HG03280 (cell line): ENCODE data around the gene EHBP1L1.
A peak's percentile ranks its signal among the peaks of the same experiment; 100 is the strongest.
"Not testable (repeated sequence)": the region's sequence is repeated elsewhere in the genome, so short reads cannot be mapped to it uniquely, and the experiment has no call there.

ENCODE experiments used
- ATAC-seq: cut with Tn5 transposase; IDR thresholded peaks from one replicate; pipeline ENCODE4 v1.9.1; 2021; ENCODE audit warnings: mild to moderate bottlenecking, moderate library complexity; ENCODE audit not compliant: unreplicated experiment

Gene EHBP1L1

DNA sequence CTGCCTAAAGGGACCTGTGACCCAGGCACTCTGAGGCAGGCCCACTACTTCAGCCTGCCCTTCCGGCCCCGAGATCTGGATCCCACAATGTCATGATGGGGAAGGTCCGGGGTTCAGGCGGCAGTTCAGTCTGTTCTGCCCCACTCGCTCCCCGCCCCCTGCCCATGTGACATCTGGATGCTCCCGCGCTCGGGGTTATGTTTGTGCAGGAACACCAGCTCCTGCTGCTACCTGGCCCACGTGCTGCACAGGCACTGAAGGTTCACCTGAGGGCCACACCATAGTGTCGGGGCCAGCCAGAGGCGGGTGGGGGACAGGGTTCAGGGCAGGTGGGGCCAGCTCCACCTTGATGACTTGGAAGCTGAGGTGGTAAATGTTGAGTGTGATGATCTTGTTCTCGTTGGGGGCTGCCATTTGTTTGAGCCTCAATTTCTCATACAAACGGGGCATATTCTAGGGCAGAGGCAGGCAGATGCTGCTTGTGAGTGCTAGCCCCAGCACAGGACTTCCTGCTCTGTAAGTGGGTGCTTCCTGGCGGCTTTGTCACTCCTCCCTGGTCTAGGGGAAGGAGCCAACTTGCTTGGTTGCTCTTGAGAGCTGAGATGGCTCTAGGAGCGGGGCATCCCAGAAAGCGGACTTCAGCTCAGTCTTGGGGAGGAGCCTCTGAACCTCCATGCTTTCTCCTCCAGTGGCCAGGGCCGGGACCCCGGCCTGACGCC lies 57.7 kb downstream of the EHBP1L1 start:
- no peak for ATAC-seq

DNA sequence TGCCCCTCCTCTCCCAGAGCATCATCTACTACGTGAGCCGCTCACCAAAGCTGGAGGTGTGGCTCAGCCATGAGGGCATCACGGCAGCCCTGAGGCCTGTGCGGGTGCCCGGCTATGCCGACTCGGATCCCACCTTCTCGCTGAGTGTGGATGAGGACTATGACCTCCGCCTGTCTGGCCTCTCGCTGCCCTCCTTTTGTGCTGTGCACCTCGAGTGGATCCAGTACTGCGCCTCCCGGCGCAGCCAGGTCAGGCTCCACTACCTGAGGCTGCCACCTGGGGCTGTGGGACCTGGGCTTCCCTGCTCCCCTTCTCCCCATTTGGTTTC lies 58.2 kb downstream of the EHBP1L1 start:
- no peak for ATAC-seq

DNA sequence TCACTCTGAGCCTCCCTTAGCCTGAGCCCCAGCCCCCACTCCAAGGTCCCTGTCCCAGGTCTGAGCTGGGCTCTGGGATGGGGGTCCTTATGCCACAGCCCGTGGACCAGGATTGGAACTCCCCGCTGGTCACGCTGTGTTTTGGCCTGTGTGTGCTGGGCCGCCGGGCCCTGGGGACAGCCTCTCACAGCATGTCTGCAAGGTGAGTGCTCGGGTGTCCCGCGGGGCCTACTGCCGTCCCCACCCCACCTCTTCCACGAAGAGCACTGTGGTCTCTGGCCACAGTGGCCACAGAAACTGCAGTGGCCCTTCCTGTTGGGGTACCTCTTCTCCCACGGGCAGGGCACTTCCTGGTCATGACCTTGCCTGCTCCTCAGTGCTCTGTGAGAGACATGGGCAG lies 58.6 kb downstream of the EHBP1L1 start:
- no peak for ATAC-seq

DNA sequence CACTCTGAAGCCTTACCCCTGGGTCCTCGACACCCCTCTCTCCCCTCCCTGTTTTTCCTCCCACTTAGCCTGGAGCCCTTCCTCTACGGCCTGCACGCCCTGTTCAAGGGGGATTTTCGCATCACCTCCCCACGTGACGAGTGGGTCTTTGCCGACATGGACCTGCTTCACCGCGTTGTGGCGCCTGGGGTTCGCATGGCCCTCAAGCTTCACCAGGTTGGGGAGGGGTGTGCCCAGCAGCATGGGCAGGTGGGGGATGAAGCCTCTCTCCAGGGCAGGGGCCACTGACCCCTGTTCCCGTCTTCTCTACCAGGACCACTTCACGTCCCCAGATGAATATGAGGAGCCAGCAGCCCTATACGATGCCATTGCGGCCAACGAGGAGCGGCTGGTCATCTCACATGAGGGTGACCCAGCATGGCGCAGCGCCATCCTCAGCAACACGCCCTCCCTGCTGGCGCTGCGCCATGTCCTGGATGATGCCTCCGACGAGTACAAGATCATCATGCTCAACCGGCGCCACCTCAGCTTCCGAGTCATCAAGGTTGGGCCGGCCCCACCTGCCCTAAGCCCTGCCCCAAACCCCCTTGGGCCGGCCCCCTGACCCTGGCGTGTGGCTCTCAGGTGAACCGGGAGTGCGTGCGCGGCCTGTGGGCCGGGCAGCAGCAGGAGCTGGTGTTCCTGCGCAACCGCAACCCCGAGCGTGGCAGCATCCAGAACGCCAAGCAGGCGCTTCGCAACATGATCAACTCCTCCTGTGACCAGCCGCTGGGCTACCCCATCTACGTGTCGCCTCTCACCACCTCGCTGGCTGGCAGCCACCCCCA lies 59.3 kb downstream of the EHBP1L1 start:
- no peak for ATAC-seq

DNA sequence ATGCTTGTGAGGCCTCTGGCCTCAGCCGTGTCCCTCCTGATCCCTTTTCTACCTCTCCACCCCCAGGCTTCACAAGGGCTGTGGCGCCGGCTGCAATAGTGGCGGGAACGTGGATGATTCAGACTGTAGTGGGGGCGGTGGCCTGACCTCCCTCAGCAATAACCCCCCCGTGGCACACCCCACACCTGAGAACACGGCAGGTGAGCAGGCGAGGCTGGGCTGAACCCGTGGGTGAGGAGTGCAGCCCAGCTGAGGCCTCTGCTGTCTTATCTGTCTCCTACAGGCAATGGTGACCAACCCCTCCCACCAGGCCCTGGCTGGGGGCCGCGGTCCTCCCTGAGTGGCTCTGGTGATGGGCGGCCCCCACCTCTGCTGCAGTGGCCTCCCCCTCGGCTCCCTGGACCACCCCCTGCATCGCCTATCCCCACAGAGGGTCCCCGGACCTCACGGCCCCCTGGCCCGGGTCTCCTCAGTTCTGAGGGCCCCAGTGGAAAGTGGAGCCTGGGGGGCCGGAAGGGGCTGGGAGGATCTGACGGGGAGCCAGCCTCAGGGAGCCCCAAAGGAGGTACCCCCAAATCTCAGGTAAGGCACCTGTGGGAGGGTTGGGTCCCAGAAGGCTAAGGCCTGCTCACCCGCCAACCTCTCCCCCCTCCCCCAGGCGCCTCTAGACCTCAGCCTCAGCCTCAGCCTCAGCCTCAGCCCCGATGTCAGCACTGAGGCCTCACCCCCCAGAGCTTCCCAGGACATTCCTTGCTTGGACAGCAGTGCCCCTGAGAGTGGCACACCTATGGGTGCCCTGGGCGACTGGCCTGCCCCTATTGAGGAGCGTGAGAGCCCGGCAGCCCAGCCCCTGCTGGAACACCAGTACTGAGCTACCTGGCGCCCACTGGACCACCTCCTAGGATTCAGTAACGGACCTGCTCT lies 60.5 kb downstream of the EHBP1L1 start:
- no peak for ATAC-seq

DNA sequence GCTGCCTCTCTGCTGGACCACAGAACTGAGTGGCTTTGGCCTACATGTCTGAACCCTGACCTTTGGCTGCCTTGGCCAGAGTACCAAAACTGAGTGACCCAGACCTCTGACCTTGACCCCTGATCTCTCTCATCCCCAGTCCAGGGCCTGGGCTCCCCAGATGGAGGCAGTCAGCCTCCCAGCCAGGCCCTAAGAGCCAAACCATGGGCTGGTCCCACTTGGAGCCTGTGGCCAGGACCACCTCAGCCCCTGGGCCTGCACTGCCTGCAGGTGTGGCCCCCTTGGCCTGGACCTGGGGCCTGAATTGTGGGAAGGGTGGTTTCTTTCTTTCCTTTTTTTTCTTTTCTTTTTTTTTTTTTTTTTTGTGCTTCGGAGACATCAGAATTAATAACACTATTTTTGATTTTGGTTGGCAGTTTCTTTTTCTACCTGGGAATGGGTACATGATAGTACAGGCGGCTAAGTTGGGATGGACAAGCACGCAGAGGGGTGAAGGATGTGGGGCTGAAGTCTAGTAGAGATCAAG lies 61.2 kb downstream of the EHBP1L1 start:
- no peak for ATAC-seq

DNA sequence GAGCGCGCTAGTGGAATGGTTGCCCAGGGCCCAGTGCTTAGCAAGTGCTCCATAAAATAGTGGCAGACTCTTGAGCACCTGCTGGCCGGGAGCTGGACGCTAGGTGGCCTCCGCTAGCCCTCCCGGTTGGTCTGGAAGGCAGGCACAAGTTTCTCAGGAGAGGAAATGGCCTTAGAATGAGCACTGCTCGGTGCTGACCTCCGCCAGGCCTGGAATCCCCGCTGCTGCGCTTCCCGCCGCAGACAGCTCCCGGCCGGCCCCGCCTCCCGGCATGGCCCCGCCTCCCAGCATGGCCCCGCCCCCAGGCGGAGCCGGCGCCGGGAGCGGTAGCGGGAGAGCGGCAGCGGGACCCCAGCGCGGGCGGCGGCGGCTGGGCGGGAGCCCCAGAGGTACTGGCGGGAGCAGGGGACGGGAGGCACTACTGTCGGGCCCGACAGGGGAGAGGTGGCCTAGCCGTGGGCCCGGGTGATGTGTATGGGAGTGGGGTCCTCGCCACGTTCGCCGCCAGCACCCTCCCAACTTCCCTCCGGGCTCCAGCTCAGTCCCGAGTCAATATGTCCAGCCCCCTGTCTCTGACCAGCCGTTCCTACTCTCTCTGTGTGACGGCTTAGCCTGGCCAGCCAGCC lies 62.1 kb downstream of the EHBP1L1 start, which contains the start of gene SIPA1:
TSS of gene SIPA1 (plus strand) at position 308 of the 626 bp plus-strand sequence. CDS start 2,821 bp downstream, outside the sequence.
- ATAC-seq = peak; percentile 55

DNA sequence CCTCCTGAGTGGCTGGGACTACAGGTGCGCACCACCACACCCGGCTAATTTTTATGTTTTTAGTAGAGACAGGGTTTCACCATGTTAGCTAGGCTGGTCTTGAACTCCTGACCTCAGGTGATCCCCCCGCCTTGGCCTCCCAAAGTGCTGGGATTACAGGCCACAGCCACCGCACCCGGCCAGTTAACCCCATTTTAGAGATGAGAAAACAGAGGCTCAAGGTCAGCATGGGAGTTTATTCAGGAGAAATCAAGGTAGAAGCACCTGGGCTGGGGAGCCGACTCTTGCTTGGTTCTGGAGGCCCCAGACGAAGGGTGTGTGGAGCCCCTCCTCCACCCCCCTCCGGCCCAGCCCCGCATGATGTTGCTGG lies 63.4 kb downstream of the EHBP1L1 start:
- ATAC-seq = not testable (repeated sequence)

DNA sequence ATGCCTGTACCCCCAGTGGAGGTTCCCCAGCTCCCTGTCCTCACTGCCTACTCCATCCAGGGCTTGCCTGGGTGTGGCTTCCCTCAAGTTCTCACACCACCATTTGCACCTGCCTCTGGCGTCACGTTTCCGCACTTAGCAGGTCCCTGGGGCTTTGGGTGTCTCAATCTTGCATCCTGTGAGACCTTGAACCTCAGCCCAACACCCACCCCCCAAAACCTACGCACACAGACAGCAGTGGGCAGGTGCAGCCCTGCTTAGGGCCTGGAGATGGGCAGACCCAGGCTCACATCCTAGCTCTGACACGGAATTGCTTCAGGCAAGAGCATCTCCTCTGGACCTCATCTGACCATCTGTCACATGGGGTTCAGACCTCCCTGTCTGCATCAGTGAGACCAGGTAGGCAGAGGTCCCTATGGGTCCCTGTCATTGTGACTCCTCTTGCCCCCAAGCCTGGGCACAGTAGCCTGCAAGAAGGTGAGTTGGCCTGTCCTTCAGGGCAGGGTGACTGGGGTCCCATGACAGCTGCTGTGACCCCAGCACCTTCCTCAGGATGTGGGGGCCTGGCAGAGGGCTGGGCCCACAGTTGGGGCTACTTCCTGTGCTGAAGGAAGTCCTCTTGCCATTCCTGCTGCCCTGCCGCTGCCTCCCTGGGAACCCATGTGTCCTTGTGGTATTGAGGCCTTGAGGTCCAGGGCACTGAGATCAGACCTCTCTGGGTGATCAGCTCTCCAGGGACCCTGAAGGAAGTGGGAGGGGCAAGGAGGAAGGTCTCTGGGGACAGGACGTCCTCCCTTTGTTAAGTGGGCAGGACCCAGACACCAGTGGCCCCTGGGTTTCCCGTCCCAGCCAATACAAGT lies 64.0 kb downstream of the EHBP1L1 start:
- no peak for ATAC-seq

DNA sequence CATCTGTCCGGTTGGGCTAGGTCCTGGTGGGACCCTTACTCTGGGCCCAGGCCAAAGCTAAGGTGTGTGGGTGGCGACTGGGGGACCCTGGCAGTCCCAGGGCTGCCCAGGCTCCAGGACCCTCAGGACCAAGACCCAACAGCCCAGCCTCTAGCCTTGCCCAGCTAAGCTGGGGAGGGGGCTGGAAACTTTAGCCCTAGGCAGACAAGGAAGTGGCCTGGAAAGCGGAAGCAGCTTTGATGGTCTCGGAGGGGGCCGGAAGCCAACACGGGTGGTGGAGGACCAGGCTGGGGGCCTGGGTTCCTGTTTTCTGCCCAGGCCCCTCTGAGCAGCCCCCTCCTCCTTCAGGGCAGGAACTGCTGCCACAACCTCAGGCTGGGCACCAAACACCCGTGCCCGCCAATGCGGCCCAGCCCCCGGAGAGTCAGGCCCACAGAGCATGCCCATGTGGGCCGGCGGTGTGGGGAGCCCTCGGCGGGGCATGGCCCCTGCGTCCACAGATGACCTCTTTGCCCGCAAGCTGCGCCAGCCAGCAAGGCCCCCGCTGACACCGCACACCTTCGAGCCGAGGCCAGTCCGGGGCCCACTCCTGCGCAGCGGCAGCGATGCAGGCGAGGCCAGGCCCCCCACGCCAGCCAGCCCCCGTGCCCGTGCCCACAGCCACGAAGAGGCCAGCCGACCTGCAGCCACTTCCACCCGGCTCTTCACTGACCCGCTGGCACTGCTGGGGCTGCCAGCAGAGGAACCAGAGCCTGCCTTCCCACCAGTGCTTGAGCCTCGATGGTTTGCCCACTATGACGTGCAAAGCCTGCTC lies 64.8 kb downstream of the EHBP1L1 start:
- no peak for ATAC-seq

DNA sequence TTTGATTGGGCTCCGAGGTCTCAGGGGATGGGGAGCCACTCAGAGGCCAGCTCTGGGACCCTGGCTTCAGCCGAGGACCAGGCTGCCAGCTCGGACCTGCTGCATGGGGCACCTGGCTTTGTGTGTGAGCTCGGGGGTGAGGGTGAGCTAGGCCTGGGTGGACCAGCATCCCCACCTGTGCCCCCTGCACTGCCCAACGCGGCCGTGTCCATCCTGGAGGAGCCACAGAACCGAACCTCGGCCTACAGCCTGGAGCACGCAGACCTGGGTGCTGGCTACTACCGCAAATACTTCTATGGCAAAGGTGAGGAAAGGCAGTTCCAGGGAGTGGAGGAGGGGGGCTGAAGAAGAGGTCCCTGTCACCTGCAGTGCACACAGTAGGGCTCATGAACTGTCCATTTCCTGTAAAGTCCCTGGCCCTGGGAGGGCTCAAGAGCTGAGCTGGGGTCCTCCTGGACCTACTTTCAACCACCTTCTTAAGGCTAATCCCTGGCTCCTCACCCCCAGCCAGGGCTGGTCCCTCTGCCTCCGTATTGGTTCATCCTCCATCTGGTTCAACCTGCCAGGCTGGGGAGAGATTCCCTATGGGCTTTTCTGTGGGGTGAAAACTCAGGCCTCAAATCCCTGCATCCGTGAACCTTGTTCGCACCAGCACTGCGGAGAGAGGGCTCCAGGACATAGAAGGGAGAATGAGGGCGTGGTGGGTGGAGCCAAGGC lies 65.6 kb downstream of the EHBP1L1 start:
- ATAC-seq = no peak
